HG02981 (cell line): Measurements from ENCODE around the gene MARF1.
A peak's percentile ranks its signal among the peaks of the same experiment; 100 is the strongest.
"Not testable (repeated sequence)": the region's sequence is repeated elsewhere in the genome, so short reads cannot be mapped to it uniquely, and the experiment has no call there.

Experiments
- ATAC-seq: cut with Tn5 transposase; IDR thresholded peaks from one replicate; pipeline ENCODE4 v1.9.1; 2021; ENCODE audit warnings: mild to moderate bottlenecking, moderate library complexity; ENCODE audit not compliant: unreplicated experiment

The MARF1 gene

GRCh38 chr16:15643048-15643945, at the start of gene MARF1:
Gene MARF1, minus strand, starts transcription at chr16:15643154. Its CDS starts 3,921 bp downstream, at chr16:15639233.
- peak; percentile 46 for ATAC-seq

DNA sequence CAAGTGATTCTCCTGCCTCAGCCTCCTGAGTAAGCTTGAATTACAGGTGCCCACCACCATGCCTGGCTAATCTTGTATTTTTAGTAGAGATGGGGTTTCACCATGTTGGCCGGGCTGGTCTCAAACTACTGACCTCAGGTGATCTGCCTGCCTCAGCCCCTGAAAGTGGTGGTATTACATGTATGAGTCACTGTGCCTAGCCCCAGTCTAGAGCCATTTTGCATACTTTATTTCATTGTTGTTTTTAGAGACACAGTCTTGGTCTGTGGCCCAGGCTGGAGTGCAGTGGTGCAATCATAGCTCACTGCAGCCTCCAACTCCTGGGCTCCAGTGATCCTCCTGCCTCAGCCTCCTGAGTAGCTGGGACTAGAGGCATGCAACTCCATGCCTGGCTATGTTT, 49.6 kb upstream of the MARF1 start:
- ATAC-seq, result not testable (repeated sequence)

GRCh38 chr16:15691046-15691445, 48.1 kb upstream of the MARF1 start:
- ATAC-seq, result no peak

DNA sequence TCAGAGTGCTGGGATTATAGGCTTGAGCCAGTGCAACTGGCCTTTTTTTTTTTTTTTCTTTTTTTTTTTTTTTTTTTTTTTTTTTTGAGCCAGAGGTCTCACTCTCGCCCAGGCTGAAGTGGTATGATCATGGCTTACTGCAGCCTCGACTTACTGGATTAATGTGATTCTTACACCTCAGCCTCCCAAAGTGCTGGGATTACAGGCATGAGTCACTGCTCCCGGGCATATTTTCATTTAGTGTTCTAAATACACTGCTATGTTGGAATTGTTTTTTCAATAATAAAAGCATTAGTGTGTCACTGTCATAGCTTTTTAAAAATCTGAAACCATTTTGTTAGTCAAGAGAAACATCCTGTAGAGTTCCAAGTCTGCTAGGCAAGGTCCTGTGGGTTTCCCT, 47.3 kb upstream of the MARF1 start:
- ATAC-seq, result no peak

- ATAC-seq, result no peak
These were observed 46.3 kb upstream of the MARF1 start for GRCh38 chr16:15689290-15689689.

DNA sequence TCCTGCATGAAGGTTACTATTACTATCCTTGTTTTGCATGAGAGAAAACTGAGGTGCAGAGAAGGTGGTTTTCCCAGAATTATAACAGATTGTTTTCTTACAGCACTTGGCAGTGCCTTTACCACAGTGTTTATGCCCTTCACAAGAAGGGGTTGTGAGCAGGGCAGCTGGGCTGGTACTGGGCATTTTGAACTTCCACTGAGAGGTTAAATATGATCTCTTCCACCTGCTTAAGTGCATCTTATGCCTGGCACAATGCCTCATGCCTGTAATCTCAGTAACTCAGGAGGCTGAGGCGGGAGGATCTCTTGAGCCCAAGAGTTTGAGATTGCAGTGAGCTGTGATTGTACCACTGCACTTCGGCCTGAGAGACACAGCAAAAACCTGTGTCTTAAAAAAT, 43.3 kb upstream of the MARF1 start:
- no peak for ATAC-seq

- ATAC-seq, result no peak
These were observed 39.2 kb upstream of the MARF1 start for GRCh38 chr16:15682105-15682570.

DNA sequence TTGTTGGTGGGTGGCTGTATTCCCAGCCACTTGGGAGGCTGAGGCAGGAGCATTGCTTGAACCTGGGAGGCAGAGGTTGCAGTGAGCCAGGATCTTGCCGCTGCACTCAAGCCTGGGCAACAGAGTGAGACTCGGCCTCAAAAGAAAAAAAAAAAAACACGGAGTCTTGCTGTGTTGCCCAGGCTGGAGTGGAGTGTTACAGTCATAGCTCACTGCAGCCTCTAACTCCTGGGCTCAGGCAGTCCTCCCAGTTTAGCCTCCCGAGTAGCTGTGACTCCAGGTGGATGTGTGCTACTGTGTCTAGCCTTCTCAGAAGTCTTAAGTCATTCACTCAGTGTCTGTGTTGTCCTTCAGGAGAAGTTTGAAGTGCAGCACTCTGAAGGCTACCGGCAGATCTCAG, 34.5 kb upstream of the MARF1 start:
- no peak for ATAC-seq

- no peak for ATAC-seq
These were observed 33.6 kb upstream of the MARF1 start for GRCh38 chr16:15676506-15676905.

DNA sequence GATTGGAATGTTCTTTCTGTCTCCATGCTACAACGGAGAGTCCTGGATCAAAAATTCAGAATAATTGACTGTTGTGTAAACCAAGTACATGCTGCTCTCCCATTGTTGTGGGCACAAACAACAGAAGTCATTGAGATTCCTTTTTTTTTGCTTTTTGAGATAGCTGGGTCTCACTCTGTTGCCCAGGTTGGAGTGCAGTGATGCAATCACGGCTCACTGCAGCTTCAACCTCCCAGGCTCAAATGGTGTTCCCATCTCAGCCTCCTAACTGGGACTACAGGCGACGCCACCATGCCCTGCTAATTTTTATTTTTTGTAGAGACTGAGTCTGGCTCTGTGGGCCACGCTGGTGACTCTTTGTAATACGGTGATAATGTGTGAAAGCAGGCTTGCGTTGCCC, 31.6 kb upstream of the MARF1 start:
- ATAC-seq, result no peak

- no peak for ATAC-seq
These were observed 29.7 kb upstream of the MARF1 start for GRCh38 chr16:15672514-15673167.

GRCh38 chr16:15672127-15672513, 29.2 kb upstream of the MARF1 start:
- ATAC-seq, result not testable (repeated sequence)

GRCh38 chr16:15671530-15672117, 28.7 kb upstream of the MARF1 start:
- no peak for ATAC-seq

DNA sequence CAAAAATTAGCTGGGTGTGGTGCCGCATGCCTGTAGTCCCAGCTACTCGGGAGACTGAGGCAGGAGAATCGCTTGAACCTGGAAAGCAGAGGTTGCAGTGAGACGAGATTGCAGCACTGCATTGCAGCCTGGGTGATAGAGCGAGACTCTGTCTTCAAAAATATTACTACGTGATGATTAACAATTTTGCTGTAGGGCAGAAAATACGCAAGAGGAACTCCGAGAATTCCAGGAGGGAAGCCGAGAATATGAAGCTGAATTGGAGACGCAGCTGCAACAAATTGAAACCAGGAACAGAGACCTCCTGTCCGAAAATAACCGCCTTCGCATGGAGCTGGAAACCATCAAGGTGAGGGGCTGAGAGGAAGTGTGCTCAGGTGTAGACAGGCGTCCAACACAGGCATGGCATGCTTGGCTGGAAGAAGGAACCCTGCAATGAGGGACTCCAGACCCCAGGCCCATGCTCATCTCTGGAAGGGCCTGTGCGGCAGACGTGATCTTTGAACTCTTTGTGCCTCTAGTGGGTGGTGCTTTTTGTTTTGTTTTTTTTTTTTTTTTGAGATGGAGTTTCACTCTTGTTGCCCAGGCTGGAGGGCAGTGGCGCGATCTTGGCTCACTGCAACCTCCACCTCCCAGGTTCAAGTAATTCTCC, 24.3 kb upstream of the MARF1 start:
- ATAC-seq, result no peak

GRCh38 chr16:15665107-15665506, 22.2 kb upstream of the MARF1 start:
- ATAC-seq, result no peak

- no peak for ATAC-seq
These were observed 17.2 kb upstream of the MARF1 start for GRCh38 chr16:15660203-15660601.

GRCh38 chr16:15658556-15658955, 15.6 kb upstream of the MARF1 start:
- no peak for ATAC-seq

DNA sequence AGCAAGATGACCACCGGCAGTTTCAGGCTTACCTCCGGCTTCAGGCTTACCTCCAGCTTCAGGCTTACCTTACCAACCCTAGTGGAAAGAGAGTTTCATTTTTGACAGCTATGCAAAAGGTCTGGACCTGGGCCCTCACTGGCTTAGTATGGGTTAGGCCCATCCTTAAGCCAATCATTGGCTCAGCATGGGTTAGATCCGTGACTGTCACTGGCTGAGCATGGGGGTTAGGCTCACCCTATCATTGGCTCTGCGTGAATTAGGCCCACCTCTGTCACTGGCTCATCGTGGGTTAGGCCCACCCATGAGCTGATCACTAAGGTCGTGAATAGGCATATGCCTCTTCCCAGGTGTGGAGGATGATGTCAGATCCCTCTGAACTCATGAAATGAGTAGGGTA, 15.2 kb upstream of the MARF1 start:
- no peak for ATAC-seq

- not testable (repeated sequence) for ATAC-seq
These were observed 12.6 kb upstream of the MARF1 start for GRCh38 chr16:15655561-15655960.

DNA sequence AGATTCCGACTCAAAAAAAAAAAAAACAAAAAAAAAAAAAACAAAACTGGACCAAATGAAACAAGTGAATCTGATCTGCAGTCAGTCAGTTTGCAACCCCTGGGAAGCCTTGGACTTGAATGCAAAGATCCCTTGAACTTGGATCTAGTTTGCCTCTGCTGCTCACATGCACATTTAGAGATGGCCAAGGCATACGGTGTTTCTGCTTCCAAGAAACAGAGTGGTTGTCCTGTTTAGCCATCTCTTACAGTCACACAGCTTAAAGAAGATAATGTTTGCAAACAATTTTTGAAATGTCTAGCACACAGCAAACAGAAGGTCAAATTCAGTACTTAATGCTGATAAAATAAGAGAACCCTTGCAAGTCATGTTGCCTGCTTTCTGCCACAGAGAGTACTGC, 11.6 kb upstream of the MARF1 start:
- ATAC-seq, result no peak

- no peak for ATAC-seq
These were observed 10.3 kb upstream of the MARF1 start for GRCh38 chr16:15653227-15653626.
